Inferior parietal cortex (tissue), 1 donor: ENCODE data around the gene RALY.

Experiments
- DNase-seq: peaks from one replicate; pipeline ENCODE4 v3.0.0-alpha.2; 2016; ENCODE audit errors: extremely low spot score

RALY gene

GRCh38 chr20:34047010-34047687 lies 53.4 kb downstream of the RALY start:
- DNase-seq: no peak

DNA sequence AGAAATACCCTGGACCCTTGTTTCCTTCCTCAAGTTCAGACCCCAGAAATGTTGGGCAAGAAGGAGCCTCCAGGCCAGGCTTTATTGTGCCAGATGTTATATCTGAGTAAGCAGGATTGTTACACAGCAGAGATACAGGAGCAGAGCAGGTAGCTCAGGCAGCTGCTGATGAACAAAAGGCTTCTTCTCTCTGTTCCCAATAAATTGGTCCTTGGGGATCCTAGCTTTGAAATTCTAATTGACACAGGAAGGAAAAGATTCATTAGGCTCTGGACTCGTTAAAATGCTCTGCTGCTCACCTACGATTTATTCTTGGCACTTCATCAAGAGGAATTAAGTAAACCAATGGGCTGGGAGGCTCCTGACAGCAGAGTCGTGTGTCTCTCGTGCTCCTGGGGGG lies 54.2 kb downstream of the RALY start:
- no peak for DNase-seq

GRCh38 chr20:34049389-34049788 lies 55.7 kb downstream of the RALY start:
- DNase-seq: no peak

- no peak for DNase-seq
These were observed 56.4 kb downstream of the RALY start for GRCh38 chr20:34049897-34050695.

DNA sequence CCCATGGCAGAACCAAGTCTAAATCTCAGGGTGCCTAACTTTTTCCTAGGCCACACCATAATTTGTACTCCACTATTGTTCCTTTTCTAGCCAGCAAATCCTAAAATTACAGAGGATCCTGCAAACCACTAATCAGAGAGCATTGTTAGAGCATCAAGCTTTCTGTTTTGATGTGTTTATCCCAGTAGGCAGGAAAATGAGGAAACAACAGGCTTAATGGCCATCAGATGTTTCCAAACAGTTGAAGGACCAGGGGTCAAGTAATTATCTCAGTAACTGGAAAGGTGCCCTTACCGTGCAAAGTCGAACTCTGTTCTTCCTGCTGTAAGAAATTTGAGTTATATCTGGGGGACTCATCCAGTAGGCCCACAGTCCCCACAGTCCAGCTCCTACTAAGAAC lies 58.7 kb downstream of the RALY start:
- no peak for DNase-seq

GRCh38 chr20:34055290-34055689 lies 61.6 kb downstream of the RALY start:
- DNase-seq: no peak

GRCh38 chr20:34058831-34059230 lies 65.1 kb downstream of the RALY start:
- DNase-seq: no peak

- DNase-seq: no peak
These were observed 67.3 kb downstream of the RALY start for GRCh38 chr20:34060970-34061369.

GRCh38 chr20:34061695-34062094 lies 68.0 kb downstream of the RALY start:
- DNase-seq: no peak

DNA sequence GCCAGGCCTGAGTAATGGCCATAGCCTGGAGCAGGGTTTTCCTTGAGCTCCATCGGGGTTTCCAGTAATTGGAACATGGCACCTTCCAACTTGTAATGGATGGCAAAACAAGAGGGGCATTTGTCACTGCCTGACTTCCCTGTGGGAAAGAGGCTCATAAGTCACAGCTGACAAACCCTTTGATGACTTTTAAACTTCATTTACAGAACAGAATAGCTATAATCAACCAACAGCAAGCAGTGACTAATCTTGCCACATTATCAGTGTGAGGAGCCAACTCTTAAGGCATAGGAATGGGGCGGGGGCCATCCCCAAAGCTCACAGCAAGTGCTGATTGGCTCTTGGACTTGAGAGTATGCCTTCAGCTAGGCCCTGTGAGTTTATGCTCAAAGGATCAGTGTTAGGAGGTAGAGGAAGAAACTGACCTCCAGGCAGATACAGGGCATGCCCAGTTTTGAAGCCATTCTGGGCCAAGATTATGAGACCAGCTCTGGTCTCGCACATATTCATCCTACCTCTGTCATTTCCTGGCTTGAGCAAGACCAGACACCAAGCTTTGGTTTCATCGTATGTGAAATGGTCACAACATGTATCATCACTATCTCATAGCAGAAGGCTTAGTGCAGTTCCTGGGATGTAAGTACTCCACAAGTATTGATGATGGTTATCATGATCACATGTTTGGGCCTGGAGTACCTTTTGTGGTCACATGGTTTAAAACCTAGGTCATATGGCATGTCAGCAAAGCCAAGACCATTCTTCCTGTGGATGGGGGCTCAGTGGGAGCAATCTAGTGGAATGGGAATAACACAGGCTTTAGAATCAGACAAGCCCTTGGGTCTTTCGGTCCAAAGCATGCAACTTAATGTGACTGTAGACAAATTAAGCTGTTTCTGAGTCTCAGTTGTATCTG lies 69.1 kb downstream of the RALY start:
- DNase-seq: no peak

DNA sequence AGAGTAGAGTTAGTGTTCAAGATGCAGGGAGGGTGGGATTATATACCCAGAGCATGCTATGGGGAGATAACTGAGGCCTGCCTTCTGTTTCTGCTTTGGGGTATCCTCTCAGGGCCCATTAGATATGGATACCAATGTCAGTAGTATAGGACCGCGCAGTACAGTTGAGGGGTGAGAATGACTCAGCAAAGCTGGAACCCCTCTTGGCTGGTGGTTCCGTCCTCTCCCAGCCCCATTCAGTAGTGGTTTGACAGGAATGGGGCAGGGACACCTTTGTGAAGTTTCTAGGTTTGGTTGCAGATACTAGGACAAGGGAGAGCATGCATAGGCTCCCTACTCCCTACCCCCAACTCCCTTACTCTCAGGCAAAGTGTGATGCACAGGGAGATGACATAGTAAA lies 70.6 kb downstream of the RALY start:
- DNase-seq: no peak

GRCh38 chr20:34065260-34065659 lies 71.5 kb downstream of the RALY start:
- DNase-seq: no peak

DNA sequence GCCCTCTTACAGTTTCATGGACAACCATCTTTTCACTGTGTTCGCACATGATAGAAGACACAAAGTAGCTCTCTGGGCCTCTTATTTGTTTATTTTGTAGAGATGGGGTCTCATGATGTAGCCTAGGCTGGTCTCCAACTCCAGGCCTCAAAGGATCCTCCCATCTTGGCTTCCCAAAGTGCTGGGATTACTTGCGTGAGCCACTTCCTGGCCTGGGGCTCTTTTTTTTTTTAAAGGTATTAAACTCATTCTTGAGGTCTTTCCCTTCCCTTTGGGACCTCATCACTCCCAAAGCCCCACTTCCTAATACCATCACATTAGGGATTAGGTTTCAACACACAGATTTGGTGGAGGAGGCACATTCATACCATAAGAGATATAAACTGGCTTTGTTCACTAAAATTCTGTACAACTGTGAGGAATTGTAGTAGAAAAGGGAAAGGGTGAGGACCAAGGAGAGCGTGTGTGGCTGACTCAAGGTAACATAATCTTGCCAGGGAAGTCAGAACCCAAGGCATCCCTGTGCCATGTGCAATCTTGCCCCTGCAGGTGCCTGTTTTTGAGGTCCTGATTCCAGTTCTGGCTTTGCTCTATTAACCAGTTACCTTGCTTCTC lies 72.9 kb downstream of the RALY start:
- no peak for DNase-seq

- no peak for DNase-seq
These were observed 74.3 kb downstream of the RALY start for GRCh38 chr20:34068001-34068400.

GRCh38 chr20:34069341-34070078 lies 75.8 kb downstream of the RALY start:
- peak; percentile 96 for DNase-seq

DNA sequence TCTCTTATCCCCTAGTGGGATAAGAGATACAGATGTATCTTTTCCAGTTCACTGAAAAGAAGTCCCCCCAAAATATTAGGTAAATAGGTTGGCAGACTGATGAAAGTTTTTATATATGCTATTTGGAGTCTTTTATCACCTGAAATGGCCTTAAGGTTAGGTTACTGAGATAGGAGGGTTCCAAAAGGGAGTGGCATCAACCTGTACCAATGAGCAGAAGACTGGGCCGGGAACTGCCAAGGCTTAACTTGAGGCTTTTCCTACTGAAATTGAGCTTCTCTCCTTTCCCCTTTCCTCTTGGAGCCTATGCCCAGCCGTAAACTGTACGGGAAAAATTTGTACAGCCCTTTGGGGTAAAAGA lies 76.3 kb downstream of the RALY start:
- DNase-seq: no peak

DNA sequence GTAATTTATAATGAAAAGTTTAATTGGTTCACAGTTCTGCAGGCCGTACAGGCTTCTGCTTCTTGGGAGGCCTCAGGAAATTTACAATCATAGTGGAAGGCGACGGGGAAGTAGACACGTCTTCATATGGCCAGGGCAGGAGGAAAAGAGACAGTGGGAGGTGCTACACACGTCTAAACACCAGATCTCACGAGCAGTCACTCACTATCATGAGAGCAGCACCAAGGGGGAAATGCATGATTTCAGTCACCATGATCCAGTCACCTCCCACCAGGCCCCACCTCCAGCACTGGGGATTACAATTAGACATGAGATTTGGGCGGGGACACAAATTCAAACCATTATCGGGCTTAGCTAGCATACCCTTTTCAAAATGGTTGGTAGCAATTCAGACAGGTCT lies 77.1 kb downstream of the RALY start:
- no peak for DNase-seq

GRCh38 chr20:34072076-34072475 lies 78.4 kb downstream of the RALY start:
- no peak for DNase-seq

DNA sequence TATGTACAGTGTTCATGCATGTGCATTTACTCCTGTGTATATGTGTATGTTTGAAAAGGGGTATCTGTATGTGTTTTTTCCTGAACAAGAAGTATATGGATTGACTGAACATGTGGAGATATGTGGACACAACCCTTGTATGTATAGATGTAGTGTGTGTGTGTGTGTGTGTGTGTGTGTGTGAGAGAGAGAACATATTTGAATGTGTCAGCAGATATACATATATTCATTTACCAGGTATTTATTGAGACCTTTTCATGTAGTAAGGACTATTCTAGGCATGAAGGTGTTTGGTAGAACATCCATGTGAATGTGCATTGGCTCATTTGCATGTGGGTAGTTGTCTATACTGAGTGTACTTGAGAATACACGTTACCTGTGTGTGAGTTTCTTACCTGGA lies 79.1 kb downstream of the RALY start:
- DNase-seq: no peak

GRCh38 chr20:34074101-34074760 lies 80.5 kb downstream of the RALY start:
- DNase-seq: no peak

DNA sequence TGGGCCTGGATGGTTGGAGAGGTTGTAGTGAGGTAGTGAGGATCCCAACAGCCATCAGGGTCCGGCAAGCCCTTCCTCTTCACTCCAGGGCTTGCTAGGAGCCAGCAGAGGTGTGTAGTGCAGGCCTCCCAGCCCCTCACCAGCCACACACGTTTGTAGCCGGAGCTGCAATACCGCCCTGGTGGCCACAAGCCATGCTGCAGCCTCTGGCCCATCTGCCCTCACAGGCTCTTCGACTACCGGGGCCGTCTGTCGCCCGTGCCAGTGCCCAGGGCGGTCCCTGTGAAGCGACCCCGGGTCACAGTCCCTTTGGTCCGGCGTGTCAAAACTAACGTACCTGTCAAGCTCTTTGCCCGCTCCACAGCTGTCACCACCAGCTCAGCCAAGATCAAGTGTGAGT lies 81.9 kb downstream of the RALY start:
- DNase-seq: no peak
